Heart left ventricle (tissue), 16 donors: ENCODE data around the gene PLEKHA6. TPM values are rescaled to one million over a fixed set of nuclear protein-coding genes. Genes with fewer than 3 reads are reported as not detected.
A peak's percentile ranks its signal among the peaks of the same experiment; 100 is the strongest.

Experiments
- ATAC-seq, 4 donors: fragments of 200-7000 bp; cut with Tn5 transposase; one replicate each; pipeline ENCODE4 v1.9.1; 2020 to 2022; ENCODE audit warnings: moderate library complexity in 4 of 4, mild to moderate bottlenecking in 3 of 4, moderate number of reproducible peaks in 1 of 4
- DNase-seq, 5 donors: peaks; one replicate each; pipeline ENCODE4 v3.0.0-alpha.2; 2020
- H3K27ac ChIP-seq, 12 donors: fragments of 200-600 bp; sonication (generic) in 4 of 12; one replicate each; pipeline versions ENCODE4 v1.5.0 to v1.8.0; 2016 to 2022; ENCODE audit warnings: mild to moderate bottlenecking in 2 of 12
- H3K27me3 ChIP-seq, 9 donors: fragments of 200-600 bp; sonication (generic) in 2 of 9; one replicate each; pipeline versions ENCODE4 v1.5.1 to v1.8.0; 2016 to 2022; ENCODE audit warnings: mild to moderate bottlenecking in 3 of 9
- H3K36me3 ChIP-seq, 9 donors: fragments of 200-600 bp; sonication (generic) in 2 of 9; one replicate each; pipeline versions ENCODE4 v1.5.0 to v1.8.0; 2018 to 2022; ENCODE audit warnings: mild to moderate bottlenecking in 2 of 9
- H3K4me1 ChIP-seq, 12 donors: fragments of 200-600 bp; sonication (generic) in 4 of 12; one replicate each; pipeline versions ENCODE4 v1.5.0 to v1.8.0; 2016 to 2022; ENCODE audit warnings: mild to moderate bottlenecking in 3 of 12
- H3K4me3 ChIP-seq, 12 donors: fragments of 200-600 bp; sonication (generic) in 4 of 12; one replicate each; pipeline versions ENCODE4 v1.5.0 to v1.8.0; 2017 to 2022; ENCODE audit warnings: mild to moderate bottlenecking in 9 of 12, moderate library complexity in 4 of 12
- H3K9me3 ChIP-seq, 12 donors: fragments of 200-600 bp; sonication (generic) in 4 of 12; one replicate each; pipeline versions ENCODE4 v1.5.0 to v1.8.0; 2016 to 2022; ENCODE audit warnings: mild to moderate bottlenecking in 1 of 12
- CTCF ChIP-seq, 12 donors: fragments of 200-600 bp; sonication (generic) in 4 of 12; IDR thresholded peaks; one replicate each; pipeline versions ENCODE4 v1.5.0 to v1.8.0; 2018 to 2022; ENCODE audit warnings: antibody characterized with exemption in 12 of 12, mild to moderate bottlenecking in 5 of 12
- POLR2A ChIP-seq, 2 donors: fragments of 450-650 bp; IDR thresholded peaks; one replicate each; pipeline ENCODE4 v1.6.1; 2017; ENCODE audit warnings: antibody characterized with exemption in 2 of 2, mild to moderate bottlenecking in 2 of 2, moderate library complexity in 2 of 2
- WGBS, 4 donors: extraction: QIAGEN DNeasy Blood & Tissue Kit in 2 of 4; methylation state at CpG; one replicate each; pipeline versions ENCODE4 v1.1.5 to v1.1.7; 2013 to 2018; 5-methylcytosine and 5-hydroxymethylcytosine counted together
- intact Hi-C, 10 donors: fragments of 100-400 bp; cut with DNase I; formaldehyde crosslinking; loops; one replicate each; pipeline versions ENCODE4 v1.11.1 to v1.14.2; 2022
- polyA plus RNA-seq, 2 donors: library from polyadenylated mRNA; stranded (reverse); fragments of 200-250 nt; gene quantifications; one replicate each; pipeline ENCODE4 v1.2.3, GENCODE V29; 2013
- total RNA-seq, 9 donors: library from RNA; depleted of rRNA in 2 of 9; stranded (reverse); fragments of >200 nt in 2 of 9; fragmentation: NEBNext Ultra II Directional in 3 of 9; extraction: Animal tissue kit (Norgen Biotek cat#: 25700) in 3 of 9; gene quantifications; one replicate each; pipeline versions ENCODE4 v1.1.0 to v1.2.4, GENCODE V29; 2016 to 2023
- donor health status: ischemic (EF 13 %, LVEDD 7.1; RV severe dilation, severe dysfunction).
- donor health status: healthy with polysubstance abuse.
- donor health status: DM: no; HTN: yes; CAD: no.
- donor health status: DM: no; HTN: no; CAD: no.
- donor health status: ischemic (EF 25% LVEDD 6.9; RV normal size, moderate dysfunction).
- donor health status: ischemic (EF 25% LVEDD 5.7; RV mildly dilated, moderate dysfunction).
- donor health status: healthy.
- donor health status: DM: yes; HTN: yes; CAD: no.
- donor health status: ischemic (EF 35%, LVEDD 5.7; RV mildly dilated, moderate dysfunction).
- donor health status: nonischemic (EF 11% LVEDD 7.7; RV severe dilation, severe dysfunction).
- donor health status: DM: yes; HTN: yes; CAD: no.
- donor health status: PGD.
- donor health status: ischemic (EF 29% LVEDD 5.4; RV normal size, mild dysfunction).
- donor health status: nonischemic (EF 23%, LVEDD 6.1; RV moderate dilation, normal function).

Gene PLEKHA6
- total and polyA plus RNA-seq, 11 donors, result 5.2 to 33.2 (median 18.9) TPM

- H3K27ac ChIP-seq, result no peak overlapping the region
- DNase-seq (no peak), ATAC-seq (no peak)
- 93 to 100% (median 96%) methylated on average over 5 of the region's 5 CpGs for WGBS, 4 donors
- intact Hi-C loops, result no loop called here
- peaks cover 0 to under 1% (median 0%) of the 10 kb centered on the region in 9 donors for H3K27me3 ChIP-seq
- TF ChIP-seq POLR2A (IDR thresholded peaks at IDR 0.05) (no peak), CTCF (IDR thresholded peaks at IDR 0.05) (no peak)
- no peaks in the 10 kb centered on the region for H3K9me3 ChIP-seq
- H3K4me3 ChIP-seq, result no peak overlapping the region
- H3K4me1 ChIP-seq, result peaks cover 0 to 43% (median 27%) of the 10 kb centered on the region in 12 donors
- H3K36me3 ChIP-seq, result no peaks in the 10 kb centered on the region
Observed at GRCh38 chr1:204353213-204353910, 6.4 kb downstream of the PLEKHA6 start.

GRCh38 chr1:204350857-204351573 lies 8.7 kb downstream of the PLEKHA6 start:
- Histone ChIP-seq H3K9me3 (no peaks in the 10 kb centered on the region), H3K36me3 (no peaks in the 10 kb centered on the region), H3K27me3 (peaks cover 0 to 3% (median 0%) of the 10 kb centered on the region in 9 donors), H3K4me3 (peak overlapping the region in 3 of 12 donors; percentile 4 to 37 (median 36)), H3K4me1 (peaks cover 0 to 37% (median 25%) of the 10 kb centered on the region in 12 donors), H3K27ac (peak overlapping the region in 6 of 12 donors; percentile 30 to 72 (median 42))
- ATAC-seq (peak in 3 of 4 donors; percentile 36 to 65 (median 62)), DNase-seq (peak; percentile 64 to 82 (median 74))
- 43 to 60% (median 48%) methylated on average over 17 to 20 of the region's 20 CpGs for WGBS, 4 donors
- intact Hi-C loops, result no loop called here
- TF ChIP-seq POLR2A (IDR thresholded peaks at IDR 0.05) (no peak), CTCF (IDR thresholded peaks at IDR 0.05) (no peak)

- ATAC-seq, result no peak
- TF ChIP-seq CTCF (IDR thresholded peaks at IDR 0.05), result no peak
- TF ChIP-seq POLR2A (IDR thresholded peaks at IDR 0.05), result no peak
- intact Hi-C loops, result no loop called here
- no peaks in the 10 kb centered on the region for H3K9me3 ChIP-seq
- H3K36me3 ChIP-seq, result no peaks in the 10 kb centered on the region
- no peak for DNase-seq
- H3K4me1 ChIP-seq, result peaks cover 0 to 37% (median 25%) of the 10 kb centered on the region in 12 donors
- peaks cover 0 to 3% (median 0%) of the 10 kb centered on the region in 9 donors for H3K27me3 ChIP-seq
- H3K4me3 ChIP-seq, result peak overlapping the region in 2 of 12 donors; percentile 36 to 37
- peak overlapping the region in 5 of 12 donors; percentile 30 to 72 (median 42) for H3K27ac ChIP-seq
- WGBS, 4 donors, result 53 to 68% (median 62%) methylated on average over 6 of the region's 6 CpGs
Observed at GRCh38 chr1:204350312-204350711, 9.4 kb downstream of the PLEKHA6 start.

GRCh38 chr1:204349602-204350001 lies 10.1 kb downstream of the PLEKHA6 start:
- intact Hi-C loops, result loop anchor here in 3 of 10 donors (5.0 to 10.0 kb wide), 4 partner anchors 37 to 92 kb away; no protein-coding TSS in a partner anchor
- ATAC-seq (no peak), DNase-seq (no peak)
- Histone ChIP-seq H3K4me1 (peaks cover 0 to 37% (median 25%) of the 10 kb centered on the region in 12 donors), H3K27ac (peak overlapping the region in 9 of 12 donors; percentile 29 to 86 (median 74)), H3K9me3 (no peaks in the 10 kb centered on the region), H3K27me3 (peaks cover 0 to 3% (median 0%) of the 10 kb centered on the region in 9 donors), H3K4me3 (peak overlapping the region in 1 of 12 donors; percentile 4), H3K36me3 (no peaks in the 10 kb centered on the region)
- 81 to 87% (median 84%) methylated on average over 7 of the region's 7 CpGs for WGBS, 4 donors
- TF ChIP-seq CTCF (IDR thresholded peaks at IDR 0.05), result no peak
- no peak for TF ChIP-seq POLR2A (IDR thresholded peaks at IDR 0.05)
